B cell (primary cell): ENCODE results near the gene NHSL1. TPM values are rescaled to one million over a fixed set of nuclear protein-coding genes. Genes with fewer than 3 reads are reported as not detected.

Experiments used
- ATAC-seq: fragments of 200-7000 bp; cut with Tn5 transposase; one replicate; pipeline ENCODE4 v1.10.0; 2021; ENCODE audit warnings: low read depth, mild to moderate bottlenecking, moderate number of reproducible peaks, moderate library complexity
- CTCF ChIA-PET: fragments of 350-600 bp; sonication (Branson Sonifier 250); formaldehyde crosslinking; loops from one replicate; lab custom pipeline; 2021; ENCODE audit warnings: antibody characterized with exemption, inconsistent platforms; lab: Charles Lee
- POLR2A ChIA-PET: fragments of 350-600 bp; sonication (Branson Sonifier 250); formaldehyde crosslinking; loops from one replicate; lab custom pipeline; 2021; ENCODE audit warnings: antibody characterized with exemption; lab: Charles Lee
- DNase-seq: peaks from one replicate; pipeline ENCODE4 v3.0.0; 2013
- H2AFZ ChIP-seq: 2 replicates; pipeline ENCODE4 v1.6.1; 2012; ENCODE audit warnings: mild to moderate bottlenecking, low read depth, low read length; ENCODE audit not compliant: insufficient read depth, poor library complexity, severe bottlenecking
- H3K27ac ChIP-seq, 2 donors: 1 replicate in 1 of 2; 2 replicates in 1 of 2; pipeline ENCODE4 v1.5.1; 2012 to 2013; ENCODE audit warnings: low read length in 2 of 2, mild to moderate bottlenecking in 2 of 2, moderate library complexity in 1 of 2
- H3K27me3 ChIP-seq, 4 experiments: fragments of 200-600 bp in 1 of 4; sonication (generic) in 1 of 4; replicated peaks in 1 of 4; 1 replicate in 2 of 4; 2 replicates in 2 of 4; pipeline versions ENCODE4 v1.6.1 to v1.7.0; 2013 to 2016; ENCODE audit warnings: low read length in 3 of 4, mild to moderate bottlenecking in 2 of 4, mixed read lengths in 1 of 4, moderate library complexity in 1 of 4; ENCODE audit not compliant: insufficient read depth in 4 of 4, control insufficient read depth in 3 of 4; ENCODE audit errors: control extremely low read depth in 1 of 4
- H3K36me3 ChIP-seq, 2 experiments: replicated peaks in 1 of 2; 1 replicate in 1 of 2; 2 replicates in 1 of 2; pipeline versions ENCODE4 v1.6.1 to v1.7.1; 2013; ENCODE audit warnings: low read length in 1 of 2; ENCODE audit not compliant: insufficient read depth in 2 of 2, control insufficient read depth in 1 of 2; ENCODE audit errors: control extremely low read depth in 1 of 2, extremely low read depth in 1 of 2
- H3K4me1 ChIP-seq, 2 donors: fragments of 200-600 bp in 1 of 2; sonication (generic) in 1 of 2; 1 replicate in 1 of 2; 2 replicates in 1 of 2; pipeline versions ENCODE4 v1.5.1 to v1.6.1; 2013 to 2017; ENCODE audit warnings: low read length in 2 of 2; ENCODE audit not compliant: control insufficient read depth in 2 of 2, insufficient read depth in 2 of 2
- H3K4me2 ChIP-seq: replicated peaks from 2 replicates; pipeline ENCODE3; 2012; ENCODE audit warnings: mild to moderate bottlenecking, low read depth, low read length; ENCODE audit not compliant: poor library complexity, severe bottlenecking
- H3K4me3 ChIP-seq, 5 experiments: fragments of 200-600 bp in 1 of 5; sonication (generic) in 1 of 5; 1 replicate in 3 of 5; 2 replicates in 2 of 5; pipeline versions ENCODE4 v1.5.1 to v1.7.0; 2011 to 2016; ENCODE audit warnings: low read length in 4 of 5, mild to moderate bottlenecking in 4 of 5, low read depth in 2 of 5, control low read depth in 1 of 5, moderate library complexity in 1 of 5; ENCODE audit not compliant: insufficient read depth in 1 of 5; ENCODE audit errors: control extremely low read depth in 1 of 5, extremely low read depth in 1 of 5
- H3K79me2 ChIP-seq: fragments of 200-600 bp; sonication (generic); one replicate; pipeline ENCODE4 v1.6.0; 2016; ENCODE audit warnings: low read length; ENCODE audit not compliant: control insufficient read depth, insufficient read depth
- H3K9ac ChIP-seq: fragments of 200-600 bp; sonication (generic); 2 replicates; pipeline ENCODE4 v1.6.1; 2017; ENCODE audit warnings: mild to moderate bottlenecking, low read length, moderate library complexity
- H3K9me3 ChIP-seq, 3 donors: one replicate each; pipeline versions ENCODE4 v1.6.1 to v1.7.1; 2013; ENCODE audit warnings: low read length in 2 of 3; ENCODE audit not compliant: control insufficient read depth in 2 of 3, insufficient read depth in 1 of 3; ENCODE audit errors: control extremely low read depth in 1 of 3
- H4K20me1 ChIP-seq: 2 replicates; pipeline ENCODE4 v1.6.0; 2012; ENCODE audit warnings: mild to moderate bottlenecking, low read length; ENCODE audit not compliant: insufficient read depth, control insufficient read depth, poor library complexity, severe bottlenecking
- H3K27ac Mint-ChIP-seq: one replicate; pipeline ENCODE4 v1.8.0; 2021; ENCODE audit warnings: mixed read lengths
- H3K27me3 Mint-ChIP-seq: one replicate; pipeline ENCODE4 v1.8.0; 2021; ENCODE audit warnings: mixed read lengths
- H3K4me1 Mint-ChIP-seq: one replicate; pipeline ENCODE4 v1.8.0; 2021; ENCODE audit warnings: mixed read lengths
- H3K4me3 Mint-ChIP-seq: one replicate; pipeline ENCODE4 v1.8.0; 2021; ENCODE audit warnings: mixed read lengths
- H3K9me3 Mint-ChIP-seq: one replicate; pipeline ENCODE4 v1.8.0; 2022; ENCODE audit warnings: mixed read lengths; ENCODE audit not compliant: insufficient read depth
- EZH2 ChIP-seq: IDR thresholded peaks from 2 replicates; pipeline ENCODE4 v1.6.1; 2012; ENCODE audit warnings: borderline replicate concordance, low read depth, mild to moderate bottlenecking, moderate library complexity, low read length; ENCODE audit not compliant: insufficient read depth, poor library complexity, severe bottlenecking
- WGBS: methylation state at CpG from one replicate; pipeline ENCODE4 v1.1.5; 2013; ENCODE audit warnings: missing lambda C conversion rate; ENCODE audit not compliant: insufficient coverage; 5-methylcytosine and 5-hydroxymethylcytosine counted together
- intact Hi-C: fragments of 100-400 bp; cut with micrococcal nuclease; formaldehyde crosslinking; loops from one replicate; pipeline ENCODE4 v1.10.0; 2022
- polyA plus RNA-seq: library from polyadenylated mRNA; depleted of rRNA; stranded (reverse); fragments of >200 nt; gene quantifications from 2 replicates; pipeline ENCODE4 v1.2.3, GENCODE V29; 2012
- total RNA-seq, 2 donors: library from RNA; stranded (reverse); fragments of 120-200 nt in 1 of 2; gene quantifications; 1 replicate in 1 of 2; 2 replicates in 1 of 2; pipeline versions ENCODE4 v1.2.3 to v1.2.4, GENCODE V29; 2013 to 2022
- TF ChIP-seq, protein P1 (sequence below): fragments of 200-600 bp; IDR thresholded peaks from one replicate; pipeline ENCODE4 v1.8.0; 2022; ENCODE audit warnings: antibody characterized with exemption, mild to moderate bottlenecking

NHSL1 gene
- total and polyA plus RNA-seq, 2 donors (not counting 1 experiment from before 2014, with no cell fraction given): 0.04 to 0.10 TPM

GRCh38 chr6:138404666-138405337 lies 94.5 kb downstream of the NHSL1 start:
- ATAC-seq (peak; percentile 8), DNase-seq (peak; percentile 60)
- H3K4me1 ChIP-seq: peaks cover 8 to 16% of the 10 kb centered on the region in 2 donors
- H3K9me3 ChIP-seq: no peaks in the 10 kb centered on the region
- H3K36me3 ChIP-seq: peaks cover 9 to 34% of the 10 kb centered on the region in 2 experiments
- ChIA-PET POLR2A (interaction anchor here (0.6 kb wide), 1 partner anchor 186 kb away, joined by 3 read pairs; no protein-coding TSS in a partner anchor), CTCF (interaction anchor here (0.6 to 4.1 kb wide), 13 partner anchors 10 to 361 kb away, joined by 3 to 39 read pairs (median 5); no protein-coding TSS in a partner anchor)
- TF ChIP-seq, protein P1, sequence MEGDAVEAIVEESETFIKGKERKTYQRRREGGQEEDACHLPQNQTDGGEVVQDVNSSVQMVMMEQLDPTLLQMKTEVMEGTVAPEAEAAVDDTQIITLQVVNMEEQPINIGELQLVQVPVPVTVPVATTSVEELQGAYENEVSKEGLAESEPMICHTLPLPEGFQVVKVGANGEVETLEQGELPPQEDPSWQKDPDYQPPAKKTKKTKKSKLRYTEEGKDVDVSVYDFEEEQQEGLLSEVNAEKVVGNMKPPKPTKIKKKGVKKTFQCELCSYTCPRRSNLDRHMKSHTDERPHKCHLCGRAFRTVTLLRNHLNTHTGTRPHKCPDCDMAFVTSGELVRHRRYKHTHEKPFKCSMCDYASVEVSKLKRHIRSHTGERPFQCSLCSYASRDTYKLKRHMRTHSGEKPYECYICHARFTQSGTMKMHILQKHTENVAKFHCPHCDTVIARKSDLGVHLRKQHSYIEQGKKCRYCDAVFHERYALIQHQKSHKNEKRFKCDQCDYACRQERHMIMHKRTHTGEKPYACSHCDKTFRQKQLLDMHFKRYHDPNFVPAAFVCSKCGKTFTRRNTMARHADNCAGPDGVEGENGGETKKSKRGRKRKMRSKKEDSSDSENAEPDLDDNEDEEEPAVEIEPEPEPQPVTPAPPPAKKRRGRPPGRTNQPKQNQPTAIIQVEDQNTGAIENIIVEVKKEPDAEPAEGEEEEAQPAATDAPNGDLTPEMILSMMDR: no peak
- no peak for TF ChIP-seq EZH2
- Mint-ChIP-seq H3K4me1 (peaks cover 23% of the 10 kb centered on the region), H3K27ac (peak overlapping the region; percentile 94), H3K9me3 (no peaks in the 10 kb centered on the region), H3K27me3 (no peaks in the 10 kb centered on the region), H3K4me3 (peak overlapping the region; percentile 89)
- H3K79me2 ChIP-seq: no peaks in the 10 kb centered on the region
- H2AFZ ChIP-seq: peak overlapping the region; percentile 97
- H4K20me1 ChIP-seq: no peaks in the 10 kb centered on the region
- H3K27me3 ChIP-seq: no peaks in the 10 kb centered on the region
- peak overlapping the region; percentile 55 to 68 for H3K27ac ChIP-seq
- WGBS: 5% methylated on average over 23 of the region's 35 CpGs
- peak overlapping the region; percentile 94 for H3K9ac ChIP-seq
- peak overlapping the region; percentile 99 for H3K4me2 ChIP-seq
- intact Hi-C loops: loop anchor here (1.0 to 10.0 kb wide), 8 partner anchors 116 to 1300 kb away; partner anchors contain the start of genes ABRACL, CCDC28A and PERP
- H3K4me3 ChIP-seq: peak overlapping the region; percentile 65 to 95 (median 93)
